Activated T-helper 1 cell treated with Interleukin-2 at 50 U/mL for 16 hours (primary cell): ENCODE measurements around the gene NMNAT3.

Experiments
- DNase-seq: peaks from one replicate; pipeline ENCODE4 v3.0.0-alpha.2; 2020; ENCODE audit warnings: low read depth

Gene NMNAT3

DNA sequence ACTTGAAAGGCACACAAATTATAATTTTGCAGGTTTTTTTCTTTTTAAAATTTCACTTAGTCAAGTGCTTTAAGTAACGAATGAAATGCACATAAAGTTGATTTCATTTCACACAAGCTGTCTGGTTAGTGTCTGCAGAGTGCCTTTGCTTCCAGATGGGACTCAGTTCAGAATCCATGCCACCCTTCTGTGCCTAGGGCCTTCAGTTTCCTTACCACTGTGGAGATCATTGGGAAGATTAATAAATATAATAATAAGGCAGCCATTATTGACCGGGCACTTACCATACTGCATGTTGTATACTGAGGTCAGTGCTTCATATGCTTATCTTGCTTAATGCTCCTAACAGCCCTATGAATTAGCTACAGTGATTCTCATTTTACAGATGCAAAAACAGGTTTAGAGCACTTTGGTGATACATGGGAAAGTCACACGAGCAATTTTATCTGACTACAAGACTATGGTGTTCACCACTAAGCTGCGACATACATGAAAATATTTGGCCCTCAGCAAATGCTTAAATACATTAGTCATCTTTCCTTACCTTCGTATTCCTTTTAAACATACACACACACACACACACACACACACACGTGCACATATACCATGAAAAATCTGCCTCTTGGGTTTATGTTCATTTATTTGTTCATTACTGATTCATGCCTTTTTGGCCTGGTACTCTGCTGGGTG is 3.1 kb downstream of the NMNAT3 start:
- no peak for DNase-seq

DNA sequence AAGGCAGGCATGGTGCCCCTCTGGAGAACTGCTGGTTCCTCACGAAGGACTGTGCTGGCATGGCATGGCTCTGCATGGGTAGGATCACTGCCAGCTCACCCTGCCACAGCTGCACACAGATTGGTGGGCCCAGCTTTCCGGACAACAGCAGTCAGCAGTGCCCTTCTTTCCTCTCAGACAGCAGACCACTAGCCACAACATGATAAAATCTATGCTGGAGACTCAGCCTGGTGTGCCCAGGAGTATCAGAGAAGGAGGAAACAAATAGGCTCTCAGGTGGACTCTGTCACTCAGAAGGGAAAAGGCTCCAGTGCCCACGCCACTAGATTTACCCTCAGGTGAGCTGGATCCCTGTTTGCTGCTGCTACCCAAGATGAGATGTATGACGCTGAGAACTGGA is 4.9 kb downstream of the NMNAT3 start:
- DNase-seq = no peak

DNA sequence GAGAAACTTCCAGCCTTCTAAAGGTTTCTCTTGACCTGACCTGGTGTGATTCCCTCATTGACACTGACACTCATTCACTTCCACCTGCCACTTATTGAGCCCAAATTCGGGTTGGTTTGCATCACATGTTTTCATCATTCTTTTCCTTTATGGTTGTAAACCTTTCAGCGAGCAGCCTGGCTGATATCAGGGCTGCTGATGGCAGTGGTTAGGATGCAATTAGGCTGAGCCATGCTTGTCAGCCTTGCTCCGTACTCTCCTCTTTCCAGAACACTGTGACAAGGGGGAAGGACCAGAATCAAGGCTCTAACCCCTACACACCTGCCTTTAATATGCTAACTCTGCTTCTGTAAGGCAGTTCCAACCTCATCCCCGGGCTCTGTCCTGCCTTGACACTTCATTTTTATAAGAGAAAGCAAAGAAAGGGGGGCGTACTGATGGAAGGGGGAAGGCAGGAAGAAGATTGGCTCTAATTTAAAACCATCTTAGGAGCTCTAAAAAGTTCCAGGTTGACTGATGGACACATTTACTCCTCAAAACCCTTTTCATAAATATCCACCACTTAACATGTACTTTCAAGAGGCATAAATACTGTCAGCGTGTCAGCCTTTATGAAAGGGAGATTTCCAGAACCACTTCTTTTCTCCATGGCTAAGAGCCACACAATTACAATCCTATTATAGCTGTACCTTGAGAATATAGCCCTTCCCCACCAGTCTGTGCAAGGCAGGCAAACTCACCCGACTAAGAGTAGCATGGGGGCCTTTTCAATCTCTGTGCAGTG is 5.7 kb downstream of the NMNAT3 start:
- DNase-seq = no peak

DNA sequence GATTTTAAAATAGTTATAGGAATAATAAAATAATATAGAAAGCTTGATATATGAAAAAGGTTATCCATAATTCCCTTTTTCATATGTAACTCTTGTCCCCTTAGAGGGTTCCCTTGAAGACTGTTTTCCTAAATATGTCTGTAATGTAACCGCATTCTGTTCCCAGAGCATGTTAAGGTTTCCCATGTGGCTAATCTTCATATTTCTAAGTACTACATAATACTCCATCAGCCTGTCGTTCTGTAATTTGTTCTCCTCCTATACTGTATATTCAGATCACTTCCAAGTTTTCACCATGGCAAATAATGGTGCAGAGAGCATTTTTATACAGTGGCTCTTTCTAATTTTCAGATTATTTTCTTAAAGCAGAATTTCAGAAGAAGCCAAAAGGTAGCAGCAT is 6.7 kb downstream of the NMNAT3 start:
- no peak for DNase-seq

DNA sequence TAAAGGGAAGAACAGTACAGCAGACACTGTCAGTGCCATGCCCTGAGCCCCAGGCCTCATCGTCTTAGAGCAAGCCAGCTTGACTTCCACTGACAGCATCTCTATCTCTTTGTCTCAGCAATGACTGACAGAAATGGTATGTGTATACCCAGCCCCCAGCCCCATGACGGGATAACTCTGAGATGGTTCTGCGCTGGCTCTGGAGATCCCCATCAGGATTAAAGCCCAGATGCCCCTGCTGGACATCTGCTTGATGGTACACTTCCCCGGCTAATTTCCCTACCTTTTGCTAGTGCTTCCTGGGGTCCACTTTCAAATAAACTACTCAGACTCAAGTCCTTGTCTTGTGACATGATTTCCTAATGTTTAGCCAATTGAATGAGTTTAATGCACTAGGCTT is 7.6 kb downstream of the NMNAT3 start:
- DNase-seq = no peak

DNA sequence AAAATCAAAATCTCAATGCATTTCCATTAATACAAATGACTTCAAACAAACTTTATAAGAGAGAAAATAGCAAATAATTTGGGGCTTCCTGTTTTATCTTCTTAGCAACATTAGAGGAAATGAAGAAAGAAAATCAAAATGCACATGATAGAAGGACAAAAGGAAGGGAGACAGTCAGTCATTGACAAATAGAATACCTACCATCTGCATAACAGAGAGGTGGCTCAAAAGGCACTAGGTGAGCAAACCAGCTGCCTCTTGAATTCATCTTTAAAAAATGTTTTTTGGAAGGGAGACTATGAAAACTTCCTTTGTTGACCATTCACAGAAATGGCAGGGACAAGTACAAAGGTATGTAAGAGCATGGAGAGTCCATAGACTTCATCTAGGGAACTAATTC is 9.4 kb downstream of the NMNAT3 start:
- no peak for DNase-seq

DNA sequence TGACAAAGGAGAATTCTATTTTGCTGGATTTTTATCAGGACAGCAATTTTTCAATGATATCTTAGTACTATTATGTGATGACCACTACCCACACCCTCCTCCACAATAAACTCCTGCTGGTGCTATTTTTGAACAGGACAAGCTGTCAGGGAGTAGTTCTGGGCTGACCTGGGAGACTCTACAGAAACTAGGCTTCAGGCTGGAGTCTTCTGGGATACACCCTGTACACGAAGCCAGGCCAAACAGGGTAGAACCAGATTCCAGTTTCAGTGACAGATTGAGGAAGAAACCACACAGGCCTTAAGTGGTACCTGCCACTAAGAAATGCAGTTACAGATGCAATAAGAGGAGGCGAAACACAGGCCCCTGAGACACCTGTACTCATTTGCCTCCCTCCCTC is 12.8 kb downstream of the NMNAT3 start:
- no peak for DNase-seq

DNA sequence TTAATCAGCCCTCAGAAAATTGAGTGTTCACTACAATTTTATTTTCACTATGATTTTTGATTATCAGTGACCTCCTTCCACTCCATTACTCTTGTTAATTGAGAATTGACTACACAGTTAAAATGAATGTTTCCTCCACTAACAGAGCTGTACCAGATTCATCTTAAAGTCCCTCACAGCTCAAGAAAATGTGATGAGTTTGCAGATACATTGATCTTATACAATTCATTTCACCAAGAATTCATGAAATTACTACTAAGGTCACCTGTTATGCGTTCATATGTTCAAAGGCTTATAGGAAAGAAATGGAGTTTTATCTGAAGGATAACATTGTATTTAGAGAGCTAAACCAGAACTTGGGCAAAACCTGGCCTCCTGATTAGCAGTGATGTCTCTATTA is 17.5 kb downstream of the NMNAT3 start:
- no peak for DNase-seq

DNA sequence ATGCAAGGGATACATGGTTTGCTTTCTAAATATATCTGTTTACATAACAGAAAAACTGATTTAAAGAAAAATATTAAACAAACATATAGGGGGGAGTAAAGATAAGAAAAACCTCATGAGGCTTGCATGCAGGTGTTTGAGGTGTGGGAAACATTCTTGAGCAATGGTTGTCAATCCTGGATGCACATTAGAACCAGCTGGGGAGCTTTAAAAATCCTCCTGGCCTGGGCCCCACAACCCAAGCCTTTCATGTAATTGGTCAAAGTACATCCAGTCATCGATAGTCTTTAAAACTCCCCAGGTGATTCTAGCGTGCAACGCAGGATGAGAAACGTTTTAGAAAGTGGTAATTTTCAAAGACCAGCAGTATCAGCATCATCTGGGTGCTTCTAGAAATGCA is 18.3 kb downstream of the NMNAT3 start:
- DNase-seq = no peak

DNA sequence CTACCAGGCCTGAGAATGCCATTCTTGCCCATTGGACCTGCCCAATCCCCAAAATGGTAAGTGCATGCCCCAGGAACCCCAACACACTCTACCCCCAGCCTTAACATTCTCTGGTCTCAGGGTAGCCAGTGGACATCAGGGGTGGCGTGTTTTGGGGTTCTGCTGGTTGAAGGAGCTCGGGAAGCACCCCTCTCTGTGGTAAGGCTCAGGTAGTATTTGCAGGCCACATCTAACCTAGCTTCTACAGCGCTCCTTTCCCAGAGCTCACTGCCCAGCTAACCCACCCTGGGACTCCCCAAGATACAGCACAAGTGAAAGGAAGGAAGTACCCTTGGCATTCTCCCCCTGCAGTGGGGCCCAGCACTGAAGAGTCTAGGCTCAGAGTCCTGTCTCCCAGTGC is 19.8 kb downstream of the NMNAT3 start:
- no peak for DNase-seq

DNA sequence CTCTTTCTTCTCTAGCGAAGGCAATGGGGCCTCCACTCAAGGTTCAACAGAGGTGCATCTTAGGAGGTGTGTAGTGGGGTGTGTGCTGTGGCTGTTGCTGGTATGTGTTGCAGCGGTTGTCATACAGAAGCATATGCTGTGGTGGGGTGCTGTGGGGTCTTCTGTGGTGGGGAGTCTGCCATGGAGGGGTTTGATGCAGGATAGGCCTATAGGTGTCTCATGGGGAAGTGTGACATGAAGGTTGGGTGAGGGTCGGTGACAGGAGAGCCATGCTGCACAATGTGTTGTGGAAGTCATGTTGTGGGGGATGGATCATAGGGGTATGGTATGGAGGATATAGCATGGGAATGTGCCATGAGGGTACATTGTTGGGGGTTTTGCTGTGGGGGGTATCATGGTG is 20.3 kb downstream of the NMNAT3 start:
- DNase-seq = no peak

DNA sequence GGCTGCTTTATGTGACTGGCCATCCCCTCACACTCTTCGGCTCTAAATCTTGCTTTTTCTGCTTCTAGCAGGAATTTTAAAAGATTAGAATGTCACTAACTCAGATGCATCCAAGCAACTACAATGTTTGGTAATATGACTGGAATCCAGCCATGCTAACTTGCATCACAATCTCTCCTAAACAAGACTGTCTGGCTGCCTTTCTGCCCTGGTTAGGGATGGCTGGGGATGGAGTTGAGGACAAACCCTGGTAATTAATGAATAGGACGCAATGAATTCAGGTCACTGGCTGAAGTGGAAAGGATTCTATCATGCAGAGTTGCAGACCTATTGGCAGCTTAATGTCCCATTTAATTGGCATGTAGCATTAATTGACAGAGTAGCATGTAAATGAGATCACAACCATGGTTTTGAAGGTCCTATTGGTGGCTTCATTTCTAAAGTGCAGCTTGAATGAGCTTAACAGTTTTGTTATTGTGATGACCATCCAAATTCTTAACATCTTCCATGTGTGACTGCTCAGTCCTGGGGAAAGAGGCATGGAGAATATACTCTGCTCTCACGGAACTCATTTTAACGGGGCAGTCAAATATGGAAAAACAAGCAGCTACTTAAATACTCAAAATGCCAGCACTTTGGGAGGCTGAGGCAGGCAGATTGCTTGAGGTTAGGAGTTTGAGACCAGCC is 21.7 kb downstream of the NMNAT3 start:
- no peak for DNase-seq

DNA sequence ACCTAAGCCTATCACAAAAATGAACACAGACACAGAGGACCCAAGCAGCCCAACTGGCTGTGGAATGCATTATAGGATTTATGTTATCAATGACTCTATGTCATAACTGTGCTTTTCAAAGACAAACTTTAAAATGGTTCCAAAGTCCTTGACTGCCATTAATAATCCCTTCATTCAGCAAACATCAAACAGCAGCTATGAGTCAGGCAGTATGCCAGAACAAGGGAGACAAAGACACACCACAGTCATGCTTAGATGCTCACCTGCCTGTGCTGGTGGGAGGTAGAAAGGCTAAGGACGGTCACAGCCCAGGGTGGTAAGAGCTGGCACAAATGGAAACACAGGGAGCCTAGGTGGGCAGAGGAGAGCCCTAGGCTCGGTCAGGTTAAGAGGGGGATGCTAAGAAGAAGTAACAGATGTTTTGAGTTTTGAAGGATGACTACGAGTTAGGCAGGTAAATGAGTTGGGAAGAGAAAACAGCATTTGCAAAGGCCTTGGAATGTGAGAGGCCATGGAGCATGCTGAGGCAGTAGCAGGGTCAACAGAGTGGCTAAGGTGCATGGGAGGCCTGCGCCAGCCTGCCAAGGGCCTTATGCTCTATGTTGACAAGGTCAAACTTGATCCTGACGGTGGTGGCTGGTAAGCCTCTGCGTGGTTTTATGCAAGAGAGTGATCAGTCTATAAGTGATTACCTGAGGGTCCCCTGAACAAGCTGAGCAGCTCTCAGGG is 23.0 kb downstream of the NMNAT3 start:
- DNase-seq = no peak

DNA sequence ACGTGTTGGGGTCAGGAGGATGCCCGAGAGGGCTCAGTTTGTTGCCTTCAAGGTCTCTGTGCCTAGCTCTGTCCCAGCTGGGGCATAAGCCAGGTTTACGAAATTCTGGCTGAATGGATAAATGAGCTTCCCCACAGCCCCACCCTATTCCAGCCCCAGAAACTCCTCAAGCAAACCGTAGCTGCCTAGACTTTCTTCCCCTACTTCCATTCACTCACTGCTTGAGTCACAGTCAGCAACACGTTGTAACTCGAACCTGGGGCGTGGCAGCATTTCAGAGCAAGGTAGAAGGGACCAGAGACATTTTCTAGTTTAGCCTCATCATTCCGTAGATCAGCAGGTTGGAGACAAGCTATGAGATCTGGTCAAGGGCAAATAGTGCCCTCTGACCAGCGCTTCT is 24.2 kb downstream of the NMNAT3 start:
- DNase-seq = no peak

DNA sequence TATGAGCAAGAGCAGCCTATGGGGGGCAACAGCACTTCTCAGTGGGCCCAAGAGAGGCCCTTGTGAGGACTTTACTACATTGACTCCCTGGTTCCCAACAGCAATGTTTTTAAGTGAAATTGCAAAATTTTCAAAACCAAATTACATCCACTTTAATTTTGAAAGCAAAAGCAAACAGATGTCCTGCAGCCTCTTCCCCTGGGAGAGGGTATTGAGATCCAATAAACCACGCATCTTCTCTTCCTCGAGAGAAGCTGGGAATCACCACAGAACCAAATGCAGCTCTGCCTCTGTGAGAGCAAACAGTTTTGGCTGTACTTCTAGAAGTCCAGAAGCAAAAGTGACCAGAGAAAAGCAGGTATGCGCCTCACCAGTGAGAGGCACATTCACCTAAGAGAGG is 25.2 kb downstream of the NMNAT3 start:
- DNase-seq = no peak

DNA sequence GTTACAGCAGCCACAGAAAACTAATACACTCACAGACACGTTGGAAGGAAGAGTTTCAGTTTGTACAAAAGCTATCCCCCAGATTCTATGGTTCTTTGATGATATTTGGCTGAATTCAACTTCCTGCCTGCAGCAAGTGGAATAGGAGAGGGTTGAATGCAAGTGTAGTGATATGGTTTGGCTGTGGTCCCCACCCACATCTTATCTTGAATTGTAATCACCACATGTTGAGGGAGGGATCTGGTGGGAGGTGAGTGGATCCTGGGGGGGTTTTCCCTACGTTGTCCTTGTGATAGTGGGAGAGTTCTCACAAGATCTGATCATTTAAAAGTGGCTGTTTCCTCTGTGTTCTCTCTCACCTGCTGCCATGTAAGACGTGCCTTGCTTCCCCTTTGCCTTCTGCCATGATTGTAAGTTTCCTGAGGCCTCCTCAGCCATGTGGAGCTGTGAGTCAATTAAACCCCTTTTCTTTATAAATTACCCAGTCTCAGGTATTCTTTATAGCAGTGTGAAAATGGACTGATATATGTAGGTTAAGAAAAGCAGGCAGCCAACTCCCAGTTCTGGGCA is 29.8 kb downstream of the NMNAT3 start:
- no peak for DNase-seq

DNA sequence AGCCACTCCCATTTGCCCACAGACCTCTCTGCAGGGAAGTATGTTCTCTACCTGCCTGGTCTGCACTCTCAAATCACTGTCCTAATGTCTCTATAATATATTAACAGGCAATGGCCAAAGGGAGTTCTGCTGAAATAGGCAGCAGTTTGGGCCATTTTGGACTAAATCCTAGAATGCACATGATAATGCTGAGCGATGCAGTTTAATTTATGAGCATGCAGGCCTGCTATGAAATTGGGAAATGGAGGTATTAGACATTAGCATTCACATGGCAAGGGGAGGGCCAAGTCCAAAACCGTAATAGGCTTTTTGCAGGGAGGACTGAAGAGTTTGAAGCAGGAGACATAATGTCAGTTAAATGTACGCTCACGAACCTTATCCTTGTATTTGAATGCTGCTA is 31.3 kb downstream of the NMNAT3 start:
- no peak for DNase-seq

DNA sequence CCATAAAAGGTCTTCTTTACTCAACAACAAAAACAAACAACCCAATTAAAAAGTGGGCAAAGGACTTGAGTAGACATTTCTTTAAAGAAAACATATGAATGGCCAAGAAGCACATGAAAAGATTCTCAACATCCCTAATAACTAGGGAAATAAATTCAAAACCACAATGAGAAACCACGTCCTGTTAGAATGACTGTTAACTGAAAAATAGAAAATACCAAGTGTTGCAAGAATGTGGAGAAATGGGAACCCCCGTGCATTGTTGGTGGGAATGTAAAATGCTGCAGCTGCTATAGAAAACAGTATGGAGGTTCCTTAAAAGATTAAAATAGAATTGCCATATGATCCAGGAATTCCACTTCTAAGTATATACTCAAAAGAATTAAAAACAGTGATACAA is 34.8 kb downstream of the NMNAT3 start:
- DNase-seq = no peak

DNA sequence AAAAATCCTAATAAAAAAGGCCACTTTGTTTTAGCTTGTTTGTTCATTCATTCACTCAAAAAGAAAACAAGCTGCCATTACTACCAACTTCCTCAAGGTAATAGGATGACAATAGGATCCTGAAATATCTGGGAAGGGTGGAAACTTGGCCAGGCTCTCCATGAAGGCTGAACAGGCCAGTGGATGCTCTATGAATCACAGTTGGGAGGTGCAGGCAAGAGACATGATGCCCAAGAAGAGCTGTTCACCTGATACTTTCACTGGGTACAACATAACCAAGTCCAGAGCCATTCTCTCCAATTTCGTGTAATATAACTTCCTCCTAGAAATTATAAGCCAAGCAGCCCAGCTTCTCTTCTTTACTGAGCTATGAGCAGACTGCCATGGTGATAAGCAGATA is 37.3 kb downstream of the NMNAT3 start:
- DNase-seq = no peak

DNA sequence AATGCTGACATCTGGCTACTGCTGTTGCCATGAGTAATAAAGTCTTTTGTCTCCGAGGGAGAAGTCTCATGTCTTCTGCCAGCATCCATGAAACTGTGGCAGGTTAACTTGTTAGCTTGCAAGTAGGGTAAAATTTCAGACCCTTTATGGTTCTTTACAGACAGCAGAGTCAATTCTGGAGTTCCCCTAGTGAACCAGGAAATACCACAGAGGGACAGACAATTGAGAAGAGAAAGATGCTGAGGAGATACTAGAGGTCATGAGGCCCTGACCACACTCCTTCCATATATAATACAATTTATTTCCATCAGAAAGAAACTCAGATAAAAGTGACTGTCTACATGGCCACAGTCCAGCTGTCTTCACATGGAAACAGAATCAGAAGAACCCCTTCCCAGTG is 38.1 kb downstream of the NMNAT3 start:
- no peak for DNase-seq

DNA sequence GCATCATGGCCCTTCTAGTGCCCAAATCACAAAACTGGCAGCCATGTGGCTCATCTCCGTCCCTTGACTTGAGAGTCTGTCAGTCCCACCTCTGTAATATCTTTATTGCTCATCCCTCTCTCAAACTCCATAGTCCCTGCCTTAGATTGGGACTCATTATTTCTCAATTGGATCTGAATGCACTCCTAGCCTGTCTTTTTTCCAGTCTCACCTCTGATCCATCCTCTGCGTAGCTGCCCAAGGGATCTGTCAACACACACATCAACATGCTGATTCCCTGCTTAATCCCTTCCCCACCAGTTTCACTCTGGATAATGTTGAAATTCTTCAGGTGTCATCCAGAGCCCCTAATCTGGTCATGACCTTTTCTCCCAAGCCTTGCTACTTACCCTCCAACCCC is 39.3 kb downstream of the NMNAT3 start:
- DNase-seq = no peak

DNA sequence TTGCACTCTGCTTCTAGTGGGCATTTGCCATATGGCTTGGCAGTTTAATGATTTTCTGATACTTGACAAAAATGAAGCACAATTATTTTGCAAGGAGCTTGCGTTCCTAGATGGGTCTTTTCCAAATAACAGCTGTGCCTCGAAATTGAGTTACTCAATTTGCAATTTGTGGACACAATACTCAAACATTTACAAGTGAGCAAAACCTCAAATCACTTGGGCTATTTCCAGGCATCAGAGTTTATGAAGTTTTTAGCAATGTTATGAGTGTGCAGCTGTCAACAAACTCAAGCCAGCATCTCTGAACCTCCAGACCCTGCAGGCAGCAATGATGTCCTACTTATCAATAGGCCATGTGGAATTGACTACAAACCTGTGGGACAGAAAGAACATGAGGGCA is 41.3 kb downstream of the NMNAT3 start:
- DNase-seq = no peak
